ENCODE results near the gene SV2B. TPM values are rescaled to one million over a fixed set of nuclear protein-coding genes. Genes with fewer than 3 reads are reported as not detected.

SV2B gene
- total RNA-seq, 1 experiment from 2014 or later: 1.4 TPM

GRCh38 chr15:91257746-91258414 lies 157.8 kb downstream of the SV2B start:
- no peaks in the 10 kb centered on the region for H3K36me3 Mint-ChIP-seq
- TF ChIP-seq KAT7 (CRISPR knock-in tag; IDR thresholded peaks at IDR 0.05; ENCODE audit: borderline replicate concordance) (no peak), ZNF232 (CRISPR knock-in tag; IDR thresholded peaks at IDR 0.05) (no peak), ZNF317 (CRISPR knock-in tag; IDR thresholded peaks at IDR 0.05; ENCODE audit: borderline replicate concordance, low read depth) (no peak), ZNF671 (CRISPR knock-in tag; IDR thresholded peaks at IDR 0.05) (no peak), MYBL2 (CRISPR knock-in tag; IDR thresholded peaks at IDR 0.05) (no peak), CREB1 (CRISPR knock-in tag; IDR thresholded peaks at IDR 0.05) (no peak), CBFB (CRISPR knock-in tag; IDR thresholded peaks at IDR 0.05; ENCODE audit: low read depth) (no peak), FOXP4 (CRISPR knock-in tag; IDR thresholded peaks at IDR 0.05) (no peak), OVOL2 (CRISPR knock-in tag; IDR thresholded peaks at IDR 0.05; ENCODE audit: borderline replicate concordance) (no peak), MLX (CRISPR knock-in tag; IDR thresholded peaks at IDR 0.05) (no peak), AFF4 (CRISPR knock-in tag; IDR thresholded peaks at IDR 0.05; ENCODE audit: borderline replicate concordance) (no peak), NR3C1 (CRISPR knock-in tag; conservative IDR thresholded peaks at IDR 0.05; ENCODE audit: low read depth) (no peak), ZNF121 (CRISPR knock-in tag; IDR thresholded peaks at IDR 0.05) (no peak), ZNF281 (CRISPR knock-in tag; IDR thresholded peaks at IDR 0.05) (no peak), ZNF423 (CRISPR knock-in tag; IDR thresholded peaks at IDR 0.05) (no peak), MXD4 (CRISPR knock-in tag; IDR thresholded peaks at IDR 0.05; ENCODE audit: borderline replicate concordance) (no peak), HMGXB4 (CRISPR knock-in tag; IDR thresholded peaks at IDR 0.05) (no peak), ZNF263 (CRISPR knock-in tag; IDR thresholded peaks at IDR 0.05; ENCODE audit: low read depth) (no peak), ZNF425 (CRISPR knock-in tag; conservative IDR thresholded peaks at IDR 0.05) (no peak)
- CTCF ChIA-PET: interaction anchor here (0.7 to 4.5 kb wide), 16 partner anchors 10 to 449 kb away, joined by 3 to 38 read pairs (median 7); partner anchors contain the start of genes HDDC3 and SV2B
- no peaks in the 10 kb centered on the region for H3K4me1 Mint-ChIP-seq
- ATAC-seq: no peak
- no peaks in the 10 kb centered on the region for H3K27me3 Mint-ChIP-seq (ENCODE audit: low read depth)
- no peak for DNase-seq (ENCODE audit: low spot score)
- no peak overlapping the region for H3K4me3 Mint-ChIP-seq
- POLR2A ChIA-PET: interaction anchor here (0.7 kb wide), 1 partner anchor 646 kb away, joined by 3 read pairs; no protein-coding TSS in a partner anchor
- no peak overlapping the region for H3K27ac Mint-ChIP-seq
- peaks cover 7% of the 10 kb centered on the region for H3K9me3 Mint-ChIP-seq

All from WTC11 (cell line).